ENCODE data around the gene UCKL1.
"Not testable (repeated sequence)": the region's sequence is repeated elsewhere in the genome, so short reads cannot be mapped to it uniquely, and the experiment has no call there.

Gene UCKL1

GRCh38 chr20:63917811-63918210, 38.4 kb downstream of the UCKL1 start:
- Histone ChIP-seq H3K4me1 (no peaks in the 10 kb centered on the region), H3K36me3 (peaks cover 8% of the 10 kb centered on the region; the same call in 1 of the 2 replicates), H3K27me3 (no peaks in the 10 kb centered on the region), H3K9me3 (no peaks in the 10 kb centered on the region; the same call in 1 of the 2 replicates), H3K4me3 (ENCODE audit: low read depth, low read length) (no peak overlapping the region)
- TF ChIP-seq CTCF (IDR thresholded peaks at IDR 0.05; ENCODE audit: low read depth, low read length), result no peak
- DNase-seq, result no peak

GRCh38 chr20:63916371-63916939, 39.8 kb downstream of the UCKL1 start:
- not testable (repeated sequence) for DNase-seq, H3K9me3 ChIP-seq

GRCh38 chr20:63915471-63915870, 40.7 kb downstream of the UCKL1 start:
- no peaks in the 10 kb centered on the region for H3K27me3 ChIP-seq
- DNase-seq, result no peak
- H3K4me3 ChIP-seq (ENCODE audit: low read depth, low read length), result no peak overlapping the region
- peaks cover 5% of the 10 kb centered on the region; the same call in 1 of the 2 replicates for H3K36me3 ChIP-seq
- TF ChIP-seq CTCF (IDR thresholded peaks at IDR 0.05; ENCODE audit: low read depth, low read length), result no peak
- no peaks in the 10 kb centered on the region; the same call in 1 of the 2 replicates for H3K4me1 ChIP-seq
- no peaks in the 10 kb centered on the region; the same call in 1 of the 2 replicates for H3K9me3 ChIP-seq

More at GRCh38 chr20:63916371-63916939, 39.8 kb downstream of the UCKL1 start:
- not testable (repeated sequence) for H3K4me1 ChIP-seq; H3K4me3 ChIP-seq (ENCODE audit: low read depth, low read length); H3K36me3 ChIP-seq; H3K27me3 ChIP-seq

GRCh38 chr20:63913768-63914167, 42.4 kb downstream of the UCKL1 start:
- Histone ChIP-seq H3K4me1 (no peaks in the 10 kb centered on the region; the same call in 1 of the 2 replicates), H3K9me3 (no peaks in the 10 kb centered on the region; the same call in 1 of the 2 replicates), H3K4me3 (ENCODE audit: low read depth, low read length) (no peak overlapping the region), H3K27me3 (no peaks in the 10 kb centered on the region), H3K36me3 (peaks cover 5% of the 10 kb centered on the region; the same call in 1 of the 2 replicates)
- no peak for TF ChIP-seq CTCF (IDR thresholded peaks at IDR 0.05; ENCODE audit: low read depth, low read length)
- DNase-seq, result no peak

GRCh38 chr20:63911176-63911575, 45.0 kb downstream of the UCKL1 start:
- Histone ChIP-seq H3K4me3 (ENCODE audit: low read depth, low read length) (no peak overlapping the region), H3K9me3 (no peaks in the 10 kb centered on the region; the same call in 1 of the 2 replicates), H3K27me3 (no peaks in the 10 kb centered on the region), H3K4me1 (peaks cover 6% of the 10 kb centered on the region; the same call in 1 of the 2 replicates), H3K36me3 (peaks cover 5% of the 10 kb centered on the region; the same call in 1 of the 2 replicates)
- DNase-seq, result no peak
- TF ChIP-seq CTCF (IDR thresholded peaks at IDR 0.05; ENCODE audit: low read depth, low read length), result no peak

- no peak for DNase-seq
- no peaks in the 10 kb centered on the region for H3K9me3 ChIP-seq
- H3K4me1 ChIP-seq, result peaks cover 6% of the 10 kb centered on the region; the same call in 1 of the 2 replicates
- TF ChIP-seq CTCF (IDR thresholded peaks at IDR 0.05; ENCODE audit: low read depth, low read length), result no peak
- H3K4me3 ChIP-seq (ENCODE audit: low read depth, low read length), result no peak overlapping the region
- H3K36me3 ChIP-seq, result no peaks in the 10 kb centered on the region; the same call in none of the 2 replicates
- no peaks in the 10 kb centered on the region for H3K27me3 ChIP-seq
Observed at GRCh38 chr20:63908008-63908682, 48.1 kb downstream of the UCKL1 start.
